HCEC 1CT (cell line): ENCODE measurements around the gene CLTC.
"Not testable (repeated sequence)": the region's sequence is repeated elsewhere in the genome, so short reads cannot be mapped to it uniquely, and the experiment has no call there.

ENCODE experiments used
- DNase-seq: peaks from one replicate; pipeline ENCODE4 v3.0.0-alpha.2; 2017

CLTC gene

GRCh38 chr17:59619298-59620063 is at the start of gene CLTC:
Gene CLTC, plus strand, starts transcription at chr17:59619895. Its CDS starts 237 bp downstream, at chr17:59620132.
- DNase-seq = peak; percentile 97

- peak; percentile 52 for DNase-seq
These were observed 47.3 kb upstream of the CLTC start for GRCh38 chr17:59572301-59572924.

GRCh38 chr17:59584168-59584567 is 35.5 kb upstream of the CLTC start:
- DNase-seq = not testable (repeated sequence)

- no peak for DNase-seq
These were observed 19.5 kb upstream of the CLTC start for GRCh38 chr17:59600169-59600568.

GRCh38 chr17:59601130-59601529 is 18.6 kb upstream of the CLTC start:
- no peak for DNase-seq

GRCh38 chr17:59607061-59607460 is 12.6 kb upstream of the CLTC start:
- no peak for DNase-seq

- no peak for DNase-seq
These were observed 11.8 kb upstream of the CLTC start for GRCh38 chr17:59607817-59608403.

- no peak for DNase-seq
These were observed 8.2 kb upstream of the CLTC start for GRCh38 chr17:59611503-59611902.

GRCh38 chr17:59616253-59616920 is 3.3 kb upstream of the CLTC start:
- no peak for DNase-seq

- DNase-seq = no peak
These were observed 2.5 kb upstream of the CLTC start for GRCh38 chr17:59617156-59617732.

GRCh38 chr17:59619035-59619297 is 729 bp upstream of the CLTC start:
- DNase-seq = no peak

GRCh38 chr17:59620064-59620359 is 317 bp downstream of the CLTC start:
- no peak for DNase-seq

- DNase-seq = peak; percentile 38
These were observed 994 bp downstream of the CLTC start for GRCh38 chr17:59620518-59621259.

GRCh38 chr17:59621771-59622170 is 2.1 kb downstream of the CLTC start:
- DNase-seq = no peak

GRCh38 chr17:59623151-59623550 is 3.5 kb downstream of the CLTC start:
- no peak for DNase-seq

GRCh38 chr17:59626756-59627155 is 7.1 kb downstream of the CLTC start:
- no peak for DNase-seq

- peak; percentile 63 for DNase-seq
These were observed 7.6 kb downstream of the CLTC start for GRCh38 chr17:59627274-59627673.

- no peak for DNase-seq
These were observed 8.1 kb downstream of the CLTC start for GRCh38 chr17:59627770-59628171.

GRCh38 chr17:59629174-59629573 is 9.5 kb downstream of the CLTC start:
- no peak for DNase-seq

GRCh38 chr17:59631276-59631675 is 11.6 kb downstream of the CLTC start:
- DNase-seq = no peak

GRCh38 chr17:59632398-59632797 is 12.7 kb downstream of the CLTC start:
- DNase-seq = no peak

- no peak for DNase-seq
These were observed 14.1 kb downstream of the CLTC start for GRCh38 chr17:59633658-59634359.
